ENCODE results near the gene TOP2A.

The TOP2A gene

GRCh38 chr17:40460968-40461731 lies 43.5 kb upstream of the TOP2A start:
- peak; percentile 30; the same call in 1 of the 2 replicates for TF ChIP-seq POLR2AphosphoS5 (IDR thresholded peaks at IDR 0.05; ENCODE audit: borderline replicate concordance, low read depth, low read length)
- no peak for TF ChIP-seq EZH2 (IDR thresholded peaks at IDR 0.05)

GRCh38 chr17:40460604-40460967 lies 42.9 kb upstream of the TOP2A start:
- Histone ChIP-seq H3K9ac (ENCODE audit: insufficient read length) (no peak overlapping the region), H3K36me3 (ENCODE audit: insufficient read depth, low read length) (peaks cover 19% of the 10 kb centered on the region), H3K4me3 (no peak overlapping the region), H3K9me3 (ENCODE audit: low read depth, low read length) (no peaks in the 10 kb centered on the region), H3K27ac (peak overlapping the region; percentile 66)
- no peak for DNase-seq (ENCODE audit: low read depth, low spot score)
- TF ChIP-seq POLR2AphosphoS5 (IDR thresholded peaks at IDR 0.05; ENCODE audit: borderline replicate concordance, low read depth, low read length) (no peak; the same call in 1 of the 2 replicates), FOXP2 (optimal IDR thresholded peaks at IDR 0.05; ENCODE audit: control extremely low read depth, extremely low read length, insufficient read depth) (no peak)

More at GRCh38 chr17:40460968-40461731, 43.5 kb upstream of the TOP2A start:
- 0 out of 2 replicates have a peak overlapping the region, but pooled peaks have one; percentile 9 for H3K4me3 ChIP-seq
- DNase-seq (ENCODE audit: low read depth, low spot score), result no peak
- peak overlapping the region; percentile 41 for H3K9ac ChIP-seq (ENCODE audit: insufficient read length)
- H3K36me3 ChIP-seq (ENCODE audit: insufficient read depth, low read length), result peaks cover 14% of the 10 kb centered on the region
- no peaks in the 10 kb centered on the region for H3K9me3 ChIP-seq (ENCODE audit: low read depth, low read length)
- H3K27ac ChIP-seq, result peak overlapping the region; percentile 66

GRCh38 chr17:40459636-40460603 lies 42.2 kb upstream of the TOP2A start:
- Histone ChIP-seq H3K36me3 (ENCODE audit: insufficient read depth, low read length) (peaks cover 19% of the 10 kb centered on the region), H3K27ac (peak overlapping the region; percentile 96), H3K9ac (ENCODE audit: insufficient read length) (no peak overlapping the region), H3K9me3 (ENCODE audit: low read depth, low read length) (no peaks in the 10 kb centered on the region), H3K4me3 (peak overlapping the region; percentile 25; the same call in 1 of the 2 replicates)
- TF ChIP-seq FOXP2 (optimal IDR thresholded peaks at IDR 0.05; ENCODE audit: control extremely low read depth, extremely low read length, insufficient read depth) (no peak), POLR2AphosphoS5 (IDR thresholded peaks at IDR 0.05; ENCODE audit: borderline replicate concordance, low read depth, low read length) (peak; percentile 26; the same call in 1 of the 2 replicates), EZH2 (IDR thresholded peaks at IDR 0.05) (no peak)
- no peak for DNase-seq (ENCODE audit: low read depth, low spot score)

GRCh38 chr17:40458851-40459482 lies 41.3 kb upstream of the TOP2A start:
- Histone ChIP-seq H3K9ac (ENCODE audit: insufficient read length) (peak overlapping the region; percentile 37), H3K36me3 (ENCODE audit: insufficient read depth, low read length) (peaks cover 28% of the 10 kb centered on the region), H3K9me3 (ENCODE audit: low read depth, low read length) (no peaks in the 10 kb centered on the region), H3K4me3 (peak overlapping the region; percentile 71), H3K27ac (peak overlapping the region; percentile 96)
- no peak for TF ChIP-seq POLR2AphosphoS5 (IDR thresholded peaks at IDR 0.05; ENCODE audit: borderline replicate concordance, low read depth, low read length)
- no peak for TF ChIP-seq FOXP2 (optimal IDR thresholded peaks at IDR 0.05; ENCODE audit: control extremely low read depth, extremely low read length, insufficient read depth)
- TF ChIP-seq EZH2 (IDR thresholded peaks at IDR 0.05), result no peak
- DNase-seq (ENCODE audit: low read depth, low spot score), result no peak

DNA sequence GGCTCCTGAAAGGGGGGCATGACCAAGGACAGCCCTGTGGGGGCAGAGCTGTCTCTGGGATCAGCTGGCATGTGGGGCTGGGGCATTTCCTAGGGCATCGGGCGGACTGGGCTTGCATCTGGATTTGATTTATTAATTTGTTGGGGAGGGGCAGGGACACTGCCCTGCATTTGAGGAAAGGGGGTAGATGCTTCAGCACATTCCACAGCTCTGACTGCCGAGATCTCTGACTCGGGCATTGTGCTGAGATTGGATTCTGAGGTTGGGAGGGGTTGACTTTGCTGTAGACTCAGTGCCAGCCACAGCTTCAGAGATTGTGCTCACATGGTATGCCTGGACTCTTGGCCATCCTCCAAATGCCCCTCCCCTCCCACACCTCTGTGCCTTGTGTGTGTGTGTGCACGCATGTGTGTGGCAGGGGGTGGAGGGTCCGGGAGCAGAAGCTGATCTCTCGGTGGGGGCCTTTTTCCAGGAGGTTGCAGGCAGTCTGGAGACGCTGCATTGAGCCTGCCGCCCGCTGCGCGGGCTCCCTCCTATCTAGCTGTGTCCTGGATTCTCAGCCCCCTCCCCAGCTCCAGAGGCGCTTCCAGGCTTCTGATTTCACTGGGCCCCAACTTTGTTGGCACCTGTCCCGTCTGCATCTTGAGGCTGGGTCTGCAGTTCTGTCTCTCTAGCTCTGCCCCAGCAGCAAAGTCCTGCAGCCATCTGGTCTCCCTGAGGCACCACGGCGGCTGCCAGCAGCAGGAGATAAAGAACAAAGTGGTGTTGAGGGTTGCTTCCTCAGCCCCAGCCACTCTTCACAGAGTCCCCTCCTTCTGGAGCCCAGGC lies 40.5 kb upstream of the TOP2A start:
- DNase-seq (ENCODE audit: low read depth, low spot score), result no peak
- H3K36me3 ChIP-seq (ENCODE audit: insufficient read depth, low read length), result peaks cover 36% of the 10 kb centered on the region
- H3K27ac ChIP-seq, result peak overlapping the region; percentile 96
- H3K9ac ChIP-seq (ENCODE audit: insufficient read length), result peak overlapping the region; percentile 37
- peak overlapping the region; percentile 71 for H3K4me3 ChIP-seq
- TF ChIP-seq FOXP2 (optimal IDR thresholded peaks at IDR 0.05; ENCODE audit: control extremely low read depth, extremely low read length, insufficient read depth) (peak; percentile 24), POLR2AphosphoS5 (IDR thresholded peaks at IDR 0.05; ENCODE audit: borderline replicate concordance, low read depth, low read length) (peak; percentile 5; the same call in 1 of the 2 replicates), EZH2 (IDR thresholded peaks at IDR 0.05) (no peak)
- H3K9me3 ChIP-seq (ENCODE audit: low read depth, low read length), result no peaks in the 10 kb centered on the region

- DNase-seq (ENCODE audit: low read depth, low spot score), result no peak
- H3K9me3 ChIP-seq (ENCODE audit: low read depth, low read length), result no peaks in the 10 kb centered on the region
- TF ChIP-seq POLR2AphosphoS5 (IDR thresholded peaks at IDR 0.05; ENCODE audit: borderline replicate concordance, low read depth, low read length), result no peak
- TF ChIP-seq FOXP2 (optimal IDR thresholded peaks at IDR 0.05; ENCODE audit: control extremely low read depth, extremely low read length, insufficient read depth), result no peak
- TF ChIP-seq EZH2 (IDR thresholded peaks at IDR 0.05), result no peak
- H3K4me3 ChIP-seq, result peak overlapping the region; percentile 71
- H3K9ac ChIP-seq (ENCODE audit: insufficient read length), result no peak overlapping the region
- H3K27ac ChIP-seq, result peak overlapping the region; percentile 96
- H3K36me3 ChIP-seq (ENCODE audit: insufficient read depth, low read length), result peaks cover 40% of the 10 kb centered on the region
These were observed 39.7 kb upstream of the TOP2A start for GRCh38 chr17:40457369-40457768.

DNA sequence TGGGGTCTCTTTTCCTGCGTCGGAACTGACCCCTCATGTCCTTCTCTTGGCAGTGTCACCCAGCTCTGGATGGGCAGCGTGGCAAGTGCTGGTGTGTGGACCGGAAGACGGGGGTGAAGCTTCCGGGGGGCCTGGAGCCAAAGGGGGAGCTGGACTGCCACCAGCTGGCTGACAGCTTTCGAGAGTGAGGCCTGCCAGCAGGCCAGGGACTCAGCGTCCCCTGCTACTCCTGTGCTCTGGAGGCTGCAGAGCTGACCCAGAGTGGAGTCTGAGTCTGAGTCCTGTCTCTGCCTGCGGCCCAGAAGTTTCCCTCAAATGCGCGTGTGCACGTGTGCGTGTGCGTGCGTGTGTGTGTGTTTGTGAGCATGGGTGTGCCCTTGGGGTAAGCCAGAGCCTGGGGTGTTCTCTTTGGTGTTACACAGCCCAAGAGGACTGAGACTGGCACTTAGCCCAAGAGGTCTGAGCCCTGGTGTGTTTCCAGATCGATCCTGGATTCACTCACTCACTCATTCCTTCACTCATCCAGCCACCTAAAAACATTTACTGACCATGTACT lies 38.8 kb upstream of the TOP2A start:
- TF ChIP-seq EZH2 (IDR thresholded peaks at IDR 0.05), result no peak
- TF ChIP-seq POLR2AphosphoS5 (IDR thresholded peaks at IDR 0.05; ENCODE audit: borderline replicate concordance, low read depth, low read length), result no peak
- TF ChIP-seq FOXP2 (optimal IDR thresholded peaks at IDR 0.05; ENCODE audit: control extremely low read depth, extremely low read length, insufficient read depth), result no peak

More for the DNA sequence above, 38.8 kb upstream of the TOP2A start:
- Histone ChIP-seq H3K4me3 (no peak overlapping the region), H3K9ac (ENCODE audit: insufficient read length) (no peak overlapping the region), H3K36me3 (ENCODE audit: insufficient read depth, low read length) (peaks cover 40% of the 10 kb centered on the region), H3K9me3 (ENCODE audit: low read depth, low read length) (no peaks in the 10 kb centered on the region), H3K27ac (peak overlapping the region; percentile 96)
- no peak for DNase-seq (ENCODE audit: low read depth, low spot score)
